MCF 10A (cell line): ENCODE measurements around the gene LRRC1. TPM values are rescaled to one million over a fixed set of nuclear protein-coding genes. Genes with fewer than 3 reads are reported as not detected.

Source experiments
- Bru-seq: library from RNA; stranded (reverse); fragments of 400-500 nt; gene quantifications from one replicate; lab custom pipeline; 2021; lab: Mats Ljungman, UMichigan
- BruChase-seq, 2 experiments: library from RNA; stranded (reverse); fragments of 400-500 nt; gene quantifications; one replicate each; lab custom pipeline; 2021; lab: Mats Ljungman, UMichigan
- BruUV-seq: library from RNA; stranded (reverse); fragments of 400-500 nt; replicated peaks from 2 replicates; lab custom pipeline; 2021; lab: Mats Ljungman, UMichigan
- CTCF ChIA-PET: fragments of 300-600 bp; sonication (Branson Sonifier 250); formaldehyde crosslinking; extraction: SDS; loops from one replicate; lab custom pipeline; 2021; ENCODE audit warnings: antibody characterized with exemption, inconsistent platforms; lab: Yijun Ruan, JAX
- POLR2A ChIA-PET: fragments of 300-600, 350-650 bp; sonication (Branson Sonifier 250); formaldehyde crosslinking; extraction: SDS; loops from one replicate; lab custom pipeline; 2020; ENCODE audit warnings: antibody characterized with exemption, inconsistent platforms; lab: Yijun Ruan, JAX
- DNase-seq: peaks from one replicate; pipeline ENCODE4 v3.0.0-alpha.2; 2018; ENCODE audit not compliant: unreplicated experiment
- H3K27ac Mint-ChIP-seq: one replicate; pipeline ENCODE4 v1.8.0; 2022; ENCODE audit warnings: mild to moderate bottlenecking, low read depth, mixed read lengths; ENCODE audit not compliant: unreplicated experiment
- H3K27me3 Mint-ChIP-seq: one replicate; pipeline ENCODE4 v1.8.0; 2022; ENCODE audit warnings: mixed read lengths; ENCODE audit not compliant: insufficient read depth, unreplicated experiment
- H3K36me3 Mint-ChIP-seq: one replicate; pipeline ENCODE4 v1.8.0; 2022; ENCODE audit warnings: mild to moderate bottlenecking, moderate library complexity, mixed read lengths; ENCODE audit not compliant: insufficient read depth, unreplicated experiment
- H3K4me1 Mint-ChIP-seq: one replicate; pipeline ENCODE4 v1.8.0; 2022; ENCODE audit warnings: mixed read lengths; ENCODE audit not compliant: insufficient read depth, unreplicated experiment
- H3K4me3 Mint-ChIP-seq: one replicate; pipeline ENCODE4 v1.8.0; 2022; ENCODE audit warnings: mild to moderate bottlenecking, moderate library complexity, mixed read lengths; ENCODE audit not compliant: unreplicated experiment
- H3K9me3 Mint-ChIP-seq: one replicate; pipeline ENCODE4 v1.8.0; 2022; ENCODE audit warnings: mixed read lengths; ENCODE audit not compliant: unreplicated experiment
- CTCF ChIP-seq: fragments of 200-600 bp; IDR thresholded peaks from one replicate; pipeline ENCODE4 v1.8.0; 2022; ENCODE audit warnings: antibody characterized with exemption, mild to moderate bottlenecking; ENCODE audit not compliant: unreplicated experiment
- intact Hi-C: fragments of 100-400 bp; cut with micrococcal nuclease; formaldehyde crosslinking; loops from 2 replicates; pipeline ENCODE4 v1.14.1; 2022
- long read RNA-seq: library from polyadenylated mRNA; stranded (forward); transcript quantifications from one replicate; pipeline ENCODE4 v2.0.0, GENCODE V29; 2022
- total RNA-seq: library from RNA; stranded (reverse); gene quantifications from 2 replicates; pipeline ENCODE4 v1.2.3, GENCODE V29; 2022

Gene LRRC1
- total RNA-seq (16.0 and 18.6 TPM in 2 replicates), Bru-seq, nascent RNA (percentile 72 among the genes with signal in this experiment), BruChase-seq, experiment 1, labeled RNA remaining after a 6-hour chase (percentile 57 among the genes with signal in this experiment), BruChase-seq, experiment 2, labeled RNA remaining after a 2-hour chase (percentile 63 among the genes with signal in this experiment)
- long read RNA-seq, transcript LRRC1-202 (14 exons, 3,180 nt) = major isoform, 56 of 79 reads
- long read RNA-seq, partial matches to known transcripts = 2 of 79 reads
- long read RNA-seq, other reads (novel, unspliced or antisense) = 20 of 79 reads

- ChIA-PET CTCF (interaction anchor here (0.5 to 4.4 kb wide), 16 partner anchors 11 to 255 kb away, joined by 3 to 33 read pairs (median 4); no protein-coding TSS in a partner anchor), POLR2A (interaction anchor here (0.6 to 8.7 kb wide), 49 partner anchors 9 to 729 kb away, joined by 3 to 266 read pairs (median 7); partner anchors contain the start of genes FBXO9 and GCLC)
- intact Hi-C loops = loop anchor here (1.0 to 10.0 kb wide), 3 partner anchors 60 to 300 kb away; no protein-coding TSS in a partner anchor
- no peak for TF ChIP-seq CTCF
- Mint-ChIP-seq H3K9me3 (peaks cover 7% of the 10 kb centered on the region), H3K4me3 (peak within 1 kb of the TSS; percentile 92), H3K36me3 (no peaks in the 10 kb centered on the region), H3K27me3 (no peaks in the 10 kb centered on the region), H3K4me1 (peaks cover 29% of the 10 kb centered on the region), H3K27ac (peak within 1 kb of the TSS; percentile 87)
- BruUV-seq = no TSS peak
- peak; percentile 91 for DNase-seq
Measured at GRCh38 chr6:53794720-53795339, at the start of gene LRRC1. LRRC1 (plus strand) TSS chr6:53795005; CDS start chr6:53795257, 252 bp downstream.

GRCh38 chr6:53746442-53747103 lies 48.2 kb upstream of the LRRC1 start:
- Mint-ChIP-seq H3K36me3 (no peaks in the 10 kb centered on the region), H3K4me3 (no peak overlapping the region), H3K9me3 (peaks cover 6% of the 10 kb centered on the region), H3K27ac (peak overlapping the region; percentile 9), H3K27me3 (no peaks in the 10 kb centered on the region), H3K4me1 (peaks cover 7% of the 10 kb centered on the region)
- ChIA-PET CTCF (interaction anchor here (0.9 to 1.3 kb wide), 3 partner anchors 11 to 28 kb away, joined by 3 to 8 read pairs (median 6); no protein-coding TSS in a partner anchor), POLR2A (interaction anchor here (0.6 to 10.9 kb wide), 9 partner anchors 10 to 163 kb away, joined by 3 to 266 read pairs (median 4); partner anchors contain the start of gene LRRC1)
- no peak for TF ChIP-seq CTCF
- no TSS peak for BruUV-seq
- intact Hi-C loops = no loop called here
- DNase-seq = peak; percentile 58

- Mint-ChIP-seq H3K9me3 (no peaks in the 10 kb centered on the region), H3K36me3 (no peaks in the 10 kb centered on the region), H3K4me1 (peaks cover 28% of the 10 kb centered on the region), H3K27me3 (no peaks in the 10 kb centered on the region), H3K4me3 (no peak overlapping the region), H3K27ac (no peak overlapping the region)
- no TSS peak for BruUV-seq
- ChIA-PET POLR2A (interaction anchor here (0.6 to 10.9 kb wide), 4 partner anchors 14 to 58 kb away, joined by 3 to 266 read pairs (median 28); partner anchors contain the start of gene LRRC1), CTCF (interaction anchor here (0.9 to 4.9 kb wide), 3 partner anchors 15 to 578 kb away, joined by 3 to 18 read pairs (median 14); no protein-coding TSS in a partner anchor)
- no peak for DNase-seq
- no peak for TF ChIP-seq CTCF
- intact Hi-C loops = no loop called here
Measured at GRCh38 chr6:53750052-53750650, 44.7 kb upstream of the LRRC1 start.
